GM18907 (cell line): ENCODE measurements around the gene ADGRV1.
"Not testable (repeated sequence)": the region's sequence is repeated elsewhere in the genome, so short reads cannot be mapped to it uniquely, and the experiment has no call there.

Experiments used
- ATAC-seq: cut with Tn5 transposase; IDR thresholded peaks from one replicate; pipeline ENCODE4 v1.9.1; 2021; ENCODE audit warnings: mild to moderate bottlenecking, moderate library complexity; ENCODE audit not compliant: unreplicated experiment

ADGRV1 gene

DNA sequence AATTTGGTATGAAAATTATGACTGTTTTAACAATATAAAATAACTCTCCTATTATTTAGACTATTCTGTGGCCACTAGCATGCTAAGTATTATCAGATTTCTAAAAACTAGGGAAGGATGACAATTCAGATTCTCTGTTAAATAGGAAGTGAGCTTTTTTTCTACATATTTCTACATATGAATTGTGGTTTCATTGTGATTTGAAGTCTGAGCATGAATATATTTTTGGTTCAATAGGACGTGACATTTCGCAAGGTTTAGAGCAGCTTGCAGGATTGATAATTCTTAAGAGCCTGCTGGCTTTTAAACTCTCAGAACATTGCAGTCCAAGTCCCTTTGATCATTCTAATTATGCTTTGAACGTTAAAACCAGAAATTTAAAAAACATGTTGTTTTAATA is 82.9 kb downstream of the ADGRV1 start:
- ATAC-seq: no peak

GRCh38 chr5:90642706-90643229 is 84.2 kb downstream of the ADGRV1 start:
- ATAC-seq: no peak

- no peak for ATAC-seq
Measured at GRCh38 chr5:90644132-90644531, 85.5 kb downstream of the ADGRV1 start.

GRCh38 chr5:90645024-90645610 is 86.5 kb downstream of the ADGRV1 start:
- no peak for ATAC-seq

DNA sequence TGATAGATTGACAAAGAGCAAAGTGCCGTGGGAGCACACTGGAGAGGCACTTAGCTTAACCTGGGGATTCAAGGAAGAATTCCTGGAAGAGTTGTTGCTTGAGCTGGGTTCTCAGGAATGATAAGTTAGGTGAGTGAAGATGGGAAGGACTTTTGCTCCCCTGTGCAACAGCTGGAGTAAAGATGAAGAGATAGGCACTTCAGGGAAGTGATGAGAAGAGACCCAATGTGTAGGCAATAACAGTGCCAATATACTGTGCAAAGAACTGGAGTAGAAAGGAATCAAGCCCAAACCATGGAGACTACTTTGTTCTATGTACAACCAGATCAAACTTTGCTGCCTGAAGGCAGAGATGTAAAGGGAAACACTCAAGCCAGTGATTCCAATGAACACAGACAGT is 92.2 kb downstream of the ADGRV1 start:
- no peak for ATAC-seq

GRCh38 chr5:90654215-90654614 is 95.6 kb downstream of the ADGRV1 start:
- ATAC-seq: no peak

GRCh38 chr5:90655423-90655822 is 96.8 kb downstream of the ADGRV1 start:
- no peak for ATAC-seq

GRCh38 chr5:90657030-90657429 is 98.4 kb downstream of the ADGRV1 start:
- no peak for ATAC-seq

DNA sequence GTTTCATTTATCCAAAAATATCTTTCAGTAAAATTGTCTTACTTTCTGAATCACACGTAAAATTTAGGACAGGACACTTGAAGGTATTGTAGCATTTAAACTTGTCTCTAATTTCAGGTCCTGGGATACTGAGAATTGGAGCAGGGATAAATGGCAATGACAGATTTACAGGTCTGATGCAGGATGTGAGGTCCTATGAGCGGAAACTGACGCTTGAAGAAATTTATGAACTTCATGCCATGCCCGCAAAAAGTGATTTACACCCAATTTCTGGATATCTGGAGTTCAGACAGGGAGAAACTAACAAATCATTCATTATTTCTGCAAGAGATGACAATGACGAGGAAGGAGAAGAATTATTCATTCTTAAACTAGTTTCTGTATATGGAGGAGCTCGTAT is 99.2 kb downstream of the ADGRV1 start:
- ATAC-seq: no peak

DNA sequence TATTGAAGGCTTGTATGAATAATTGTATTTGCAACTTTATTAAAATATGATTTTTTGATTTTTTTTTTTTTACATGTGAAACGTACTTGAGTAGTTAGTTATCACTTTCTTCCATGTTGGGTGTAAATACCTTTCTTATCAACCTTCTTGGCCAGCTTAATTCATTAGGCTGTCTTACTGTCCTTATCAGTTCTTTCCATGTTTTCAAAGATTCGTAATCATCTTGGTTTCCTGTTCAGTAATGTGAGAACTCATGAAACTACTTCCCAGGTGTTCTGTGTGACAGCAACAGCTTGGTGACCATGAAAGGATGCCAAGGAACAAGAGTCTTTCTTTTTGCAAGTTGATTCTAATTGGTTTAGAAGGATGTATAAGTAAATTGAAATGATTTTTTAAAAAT is 100.0 kb downstream of the ADGRV1 start:
- ATAC-seq: no peak

GRCh38 chr5:90668079-90668565 is 109.5 kb downstream of the ADGRV1 start:
- not testable (repeated sequence) for ATAC-seq

- ATAC-seq: no peak
Measured at GRCh38 chr5:90675222-90675621, 116.6 kb downstream of the ADGRV1 start.

DNA sequence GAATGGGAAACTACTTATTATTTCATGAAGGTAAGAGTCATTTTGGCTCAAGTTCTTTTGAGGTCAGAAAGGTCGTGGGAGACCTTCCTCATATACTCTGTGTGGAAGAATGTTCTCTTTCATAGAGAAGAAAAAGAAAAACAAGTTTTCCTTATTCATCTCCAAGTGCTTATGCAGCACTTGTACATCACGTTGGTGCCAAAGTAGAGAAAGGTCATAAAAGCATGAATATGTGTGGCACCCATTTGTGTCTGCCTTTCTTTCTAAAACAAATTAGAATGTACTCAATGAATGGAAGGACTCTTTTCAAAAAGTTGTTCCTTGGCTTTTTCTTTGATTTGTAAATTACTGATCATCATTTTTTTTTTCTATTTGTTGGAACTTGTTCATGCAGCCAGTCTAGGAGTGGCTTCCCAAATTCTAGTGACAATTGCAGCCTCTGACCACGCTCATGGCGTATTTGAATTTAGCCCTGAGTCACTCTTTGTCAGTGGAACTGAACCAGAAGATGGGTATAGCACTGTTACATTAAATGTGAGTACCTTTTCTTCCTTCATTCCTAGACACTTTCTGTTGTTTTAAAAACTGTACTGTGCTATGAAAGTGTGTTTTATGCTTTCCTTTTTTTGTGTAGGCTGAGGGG is 122.4 kb downstream of the ADGRV1 start:
- ATAC-seq: no peak

- ATAC-seq: no peak
Measured at GRCh38 chr5:90682278-90682677, 123.7 kb downstream of the ADGRV1 start.

DNA sequence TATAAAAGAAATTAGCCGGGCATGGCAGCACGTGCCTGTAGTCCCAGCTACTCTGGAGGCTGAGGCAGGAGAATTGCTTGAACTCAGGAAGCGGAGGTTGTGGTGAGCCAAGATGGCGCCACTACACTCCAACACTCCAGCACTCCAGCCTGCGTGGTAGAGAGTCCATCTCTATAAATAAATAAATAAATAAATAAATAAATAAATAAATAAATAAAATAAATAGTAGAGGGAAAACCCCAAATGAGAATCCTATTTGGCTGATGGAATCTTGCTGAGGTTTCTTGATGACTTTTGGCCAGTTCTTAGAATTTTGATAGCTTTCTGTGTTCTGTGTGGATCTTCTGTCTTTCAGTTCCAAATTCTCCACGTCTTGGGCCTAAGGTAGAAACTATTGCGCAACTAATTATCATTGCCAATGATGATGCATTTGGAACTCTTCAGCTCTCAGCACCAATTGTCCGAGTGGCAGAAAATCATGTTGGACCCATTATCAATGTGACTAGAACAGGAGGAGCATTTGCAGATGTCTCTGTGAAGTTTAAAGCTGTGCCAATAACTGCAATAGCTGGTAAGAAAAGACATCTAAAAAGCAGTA is 126.9 kb downstream of the ADGRV1 start:
- no peak for ATAC-seq

GRCh38 chr5:90686363-90686762 is 127.8 kb downstream of the ADGRV1 start:
- ATAC-seq: not testable (repeated sequence)

GRCh38 chr5:90687458-90687857 is 128.9 kb downstream of the ADGRV1 start:
- ATAC-seq: not testable (repeated sequence)

DNA sequence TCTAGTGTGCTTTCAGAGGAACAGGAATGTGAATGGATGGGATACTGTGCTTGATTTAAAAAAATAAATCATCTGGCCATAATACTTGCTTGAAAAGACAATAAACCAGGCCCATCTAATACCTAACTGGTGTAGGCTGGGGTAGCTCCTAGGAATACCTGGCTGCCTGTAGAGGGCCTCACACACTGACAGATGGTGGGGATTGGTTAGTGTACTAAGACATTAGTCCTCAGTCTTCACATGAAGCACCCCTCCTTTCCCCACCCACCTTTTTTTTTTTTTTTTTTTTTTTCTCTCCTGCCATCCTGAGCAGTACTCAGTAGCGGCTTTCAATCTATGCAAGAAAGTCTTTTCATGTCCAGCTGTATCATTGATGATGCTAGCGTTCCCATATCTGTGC is 130.5 kb downstream of the ADGRV1 start:
- ATAC-seq: no peak

- ATAC-seq: no peak
Measured at GRCh38 chr5:90690307-90690706, 131.7 kb downstream of the ADGRV1 start.

- no peak for ATAC-seq
Measured at GRCh38 chr5:90691533-90691932, 132.9 kb downstream of the ADGRV1 start.

DNA sequence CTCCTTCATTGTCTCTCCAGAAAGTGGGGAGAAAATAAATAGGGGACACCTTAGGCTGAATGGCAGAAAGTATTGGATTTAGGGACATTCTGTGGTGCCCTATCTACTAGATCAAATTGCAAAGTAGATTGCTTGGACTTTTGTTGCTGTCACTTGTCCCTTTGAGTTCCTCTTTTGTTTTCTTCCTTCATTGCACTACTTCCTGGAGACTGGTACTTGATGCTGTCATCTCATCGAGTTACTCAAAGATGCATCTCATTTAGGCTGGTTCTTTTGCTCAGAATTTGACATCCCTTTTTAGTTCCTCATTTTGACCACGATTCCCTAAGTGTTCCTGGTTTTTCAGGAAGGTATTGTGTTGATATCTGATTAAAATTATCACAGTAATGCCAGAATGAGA is 137.6 kb downstream of the ADGRV1 start:
- no peak for ATAC-seq

DNA sequence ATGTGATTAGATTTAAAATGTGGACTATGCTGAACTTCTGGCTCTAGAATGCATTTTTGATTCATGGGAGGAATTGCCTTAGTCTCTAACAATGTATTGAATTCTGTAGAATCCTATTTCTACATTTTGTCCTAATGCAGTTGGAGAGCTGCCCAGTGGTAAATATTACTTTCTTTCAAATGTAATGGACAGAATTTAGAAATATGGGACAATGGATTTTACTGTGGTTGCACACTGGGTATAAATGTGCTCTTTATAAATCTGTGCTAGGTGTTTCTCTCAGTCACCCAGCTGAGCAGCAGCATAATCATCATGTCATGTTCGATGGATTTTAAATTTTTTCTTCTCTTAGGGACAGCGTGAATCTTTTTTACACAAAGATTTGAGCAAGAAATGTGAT is 141.7 kb downstream of the ADGRV1 start:
- no peak for ATAC-seq
